Measurements from ENCODE around the gene COIL.

- TF ChIP-seq REL (CRISPR knock-in tag; conservative IDR thresholded peaks at IDR 0.05) (no peak), KDM1A (CRISPR knock-in tag; IDR thresholded peaks at IDR 0.05) (no peak), TCF7 (IDR thresholded peaks at IDR 0.05; ENCODE audit: low read depth) (no peak), MAZ (IDR thresholded peaks at IDR 0.05; ENCODE audit: borderline replicate concordance, low read depth, low read length) (no peak), MAZ (CRISPR knock-in tag; IDR thresholded peaks at IDR 0.05; ENCODE audit: low read depth) (no peak), SNAPC5 (CRISPR knock-in tag; IDR thresholded peaks at IDR 0.05; ENCODE audit: borderline replicate concordance) (no peak), SCMH1 (CRISPR knock-in tag; IDR thresholded peaks at IDR 0.05; ENCODE audit: borderline replicate concordance) (no peak), EED (CRISPR knock-in tag; IDR thresholded peaks at IDR 0.05) (no peak), ETV6 (CRISPR knock-in tag; conservative IDR thresholded peaks at IDR 0.05) (no peak)
Observed at GRCh38 chr17:56987283-56987834, 26.5 kb upstream of the COIL start.
